Measurements from ENCODE around the gene LGI4.

The LGI4 gene

DNA sequence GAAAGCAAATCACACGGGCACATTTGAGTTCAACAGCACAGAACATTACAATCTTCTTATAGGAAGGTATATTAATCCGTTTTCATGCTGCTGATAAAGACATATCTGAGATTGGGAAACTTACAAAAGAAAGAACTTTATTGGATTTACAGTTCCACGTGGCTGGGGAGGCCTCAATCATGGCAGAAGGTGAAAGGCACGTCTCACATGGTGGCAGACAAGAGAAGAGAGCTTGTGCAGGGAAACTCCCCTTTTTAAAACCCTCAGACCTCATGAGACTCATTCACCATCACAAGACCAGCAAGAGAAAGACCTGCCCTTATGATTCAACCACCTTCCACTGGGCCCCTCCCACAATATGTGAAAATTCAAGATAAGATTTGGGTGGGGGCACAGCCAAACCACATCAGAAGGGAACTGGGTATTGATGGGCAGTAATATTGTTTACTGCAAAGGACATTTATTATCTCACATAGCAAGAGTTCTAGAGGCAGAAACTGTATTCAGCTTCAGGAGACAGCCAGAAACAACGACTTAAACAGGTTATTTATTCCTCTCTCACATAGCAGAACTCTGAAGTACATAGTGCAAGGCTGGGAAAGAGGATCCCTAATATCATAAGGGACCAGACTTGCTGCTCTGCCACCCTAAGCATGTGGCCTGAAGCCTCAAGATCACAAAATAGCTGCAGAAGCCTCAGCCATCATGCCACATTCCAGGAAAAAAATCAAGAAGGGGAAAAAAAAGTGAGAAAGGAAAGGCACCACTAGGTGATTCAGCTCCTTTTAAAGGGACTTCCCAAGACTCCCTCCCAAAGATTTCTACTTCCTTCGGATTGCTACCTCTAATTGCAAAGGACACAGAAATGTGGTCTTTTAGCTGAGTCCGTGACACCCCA, 42.8 kb upstream of the LGI4 start:
- no peaks in the 10 kb centered on the region for H3K27me3 ChIP-seq (replicated peaks; ENCODE audit: control insufficient read depth, insufficient read depth, low read length)
- no peaks in the 10 kb centered on the region for H3K36me3 ChIP-seq (ENCODE audit: control insufficient read depth, insufficient read depth, low read length)
- TF ChIP-seq, protein P1, sequence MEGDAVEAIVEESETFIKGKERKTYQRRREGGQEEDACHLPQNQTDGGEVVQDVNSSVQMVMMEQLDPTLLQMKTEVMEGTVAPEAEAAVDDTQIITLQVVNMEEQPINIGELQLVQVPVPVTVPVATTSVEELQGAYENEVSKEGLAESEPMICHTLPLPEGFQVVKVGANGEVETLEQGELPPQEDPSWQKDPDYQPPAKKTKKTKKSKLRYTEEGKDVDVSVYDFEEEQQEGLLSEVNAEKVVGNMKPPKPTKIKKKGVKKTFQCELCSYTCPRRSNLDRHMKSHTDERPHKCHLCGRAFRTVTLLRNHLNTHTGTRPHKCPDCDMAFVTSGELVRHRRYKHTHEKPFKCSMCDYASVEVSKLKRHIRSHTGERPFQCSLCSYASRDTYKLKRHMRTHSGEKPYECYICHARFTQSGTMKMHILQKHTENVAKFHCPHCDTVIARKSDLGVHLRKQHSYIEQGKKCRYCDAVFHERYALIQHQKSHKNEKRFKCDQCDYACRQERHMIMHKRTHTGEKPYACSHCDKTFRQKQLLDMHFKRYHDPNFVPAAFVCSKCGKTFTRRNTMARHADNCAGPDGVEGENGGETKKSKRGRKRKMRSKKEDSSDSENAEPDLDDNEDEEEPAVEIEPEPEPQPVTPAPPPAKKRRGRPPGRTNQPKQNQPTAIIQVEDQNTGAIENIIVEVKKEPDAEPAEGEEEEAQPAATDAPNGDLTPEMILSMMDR (IDR thresholded peaks at IDR 0.05; ENCODE audit: insufficient read depth, low read length, poor library complexity, severe bottlenecking) = no peak
- no peak for DNase-seq (ENCODE audit: extremely low read depth, insufficient read length)
- H3K4me3 ChIP-seq (replicated peaks; ENCODE audit: low read depth, low read length) = no peak overlapping the region

DNA sequence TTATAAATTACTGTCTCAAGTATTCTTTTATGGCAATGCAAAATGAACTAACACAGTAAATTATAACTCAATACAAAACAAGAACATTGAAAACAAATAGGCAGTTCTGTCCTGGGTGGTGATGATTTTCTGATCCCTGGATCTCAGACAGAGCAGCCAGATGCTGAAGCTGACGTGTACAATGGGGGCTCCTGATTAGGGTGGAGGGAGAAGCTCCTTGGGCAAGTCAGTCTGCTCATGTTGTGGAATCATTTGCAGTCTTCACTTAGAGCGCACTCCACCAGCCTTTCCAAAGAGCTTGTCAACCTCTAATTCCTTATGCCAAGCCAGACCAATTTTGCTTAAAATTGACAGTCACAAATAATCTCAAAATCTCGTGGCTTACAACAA, 41.3 kb upstream of the LGI4 start:
- no peaks in the 10 kb centered on the region for H3K36me3 ChIP-seq (ENCODE audit: control insufficient read depth, insufficient read depth, low read length)
- no peaks in the 10 kb centered on the region for H3K27me3 ChIP-seq (replicated peaks; ENCODE audit: control insufficient read depth, insufficient read depth, low read length)
- no peak overlapping the region for H3K4me3 ChIP-seq (replicated peaks; ENCODE audit: low read depth, low read length)
- TF ChIP-seq, protein P1 (IDR thresholded peaks at IDR 0.05; ENCODE audit: insufficient read depth, low read length, poor library complexity, severe bottlenecking) = no peak
- DNase-seq (ENCODE audit: extremely low read depth, insufficient read length) = no peak

DNA sequence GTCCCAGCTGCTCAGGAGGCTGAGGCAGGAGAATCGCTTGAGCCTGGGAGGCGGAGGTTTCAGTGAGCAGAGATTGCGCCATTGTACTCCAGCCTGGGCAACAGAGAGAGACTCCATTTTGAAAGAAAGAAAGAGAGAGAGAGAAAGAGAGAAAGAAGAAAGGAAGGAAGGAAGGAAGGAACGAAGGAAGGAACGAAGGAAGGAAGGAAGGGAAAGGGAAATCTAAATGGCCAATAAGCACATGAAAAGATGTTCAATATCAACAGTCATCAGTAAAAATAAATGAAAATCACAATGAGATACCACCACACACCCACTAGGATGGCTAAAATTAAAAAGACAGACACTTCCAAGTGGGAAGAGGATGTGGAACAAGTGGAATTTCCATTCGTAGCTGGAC, 39.4 kb upstream of the LGI4 start:
- peaks cover 2% of the 10 kb centered on the region; the same call in 1 of the 2 replicates for H3K36me3 ChIP-seq (ENCODE audit: control insufficient read depth, insufficient read depth, low read length)
- TF ChIP-seq, protein P1 (IDR thresholded peaks at IDR 0.05; ENCODE audit: insufficient read depth, low read length, poor library complexity, severe bottlenecking) = no peak
- DNase-seq (ENCODE audit: extremely low read depth, insufficient read length) = no peak

DNA sequence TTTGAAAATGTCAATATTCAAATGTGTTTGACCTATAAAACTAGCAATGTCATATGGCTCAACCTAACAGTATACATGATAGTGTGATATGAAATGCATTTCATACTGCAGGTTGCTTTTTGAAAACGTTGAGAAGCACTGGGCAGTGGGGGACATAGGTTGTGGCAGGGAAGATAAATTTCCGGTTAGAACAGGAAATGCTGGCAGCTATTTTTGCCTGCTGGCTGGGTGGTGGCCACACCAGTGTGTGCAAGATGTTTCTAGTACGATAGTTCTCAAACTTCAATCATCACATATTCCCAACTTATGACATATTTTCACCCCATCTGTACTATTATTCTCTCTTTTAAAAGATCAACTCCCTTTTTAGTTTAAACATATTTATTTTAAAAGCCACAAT, 36.9 kb upstream of the LGI4 start:
- Histone ChIP-seq H3K4me3 (replicated peaks; ENCODE audit: low read depth, low read length) (no peak overlapping the region), H3K36me3 (ENCODE audit: control insufficient read depth, insufficient read depth, low read length) (peaks cover 7% of the 10 kb centered on the region), H3K27me3 (replicated peaks; ENCODE audit: control insufficient read depth, insufficient read depth, low read length) (no peaks in the 10 kb centered on the region)
- no peak for DNase-seq (ENCODE audit: extremely low read depth, insufficient read length)
- TF ChIP-seq, protein P1 (IDR thresholded peaks at IDR 0.05; ENCODE audit: insufficient read depth, low read length, poor library complexity, severe bottlenecking) = no peak

More for the DNA sequence above, 39.4 kb upstream of the LGI4 start:
- Histone ChIP-seq H3K4me3 (replicated peaks; ENCODE audit: low read depth, low read length) (no peak overlapping the region), H3K27me3 (replicated peaks; ENCODE audit: control insufficient read depth, insufficient read depth, low read length) (no peaks in the 10 kb centered on the region)

DNA sequence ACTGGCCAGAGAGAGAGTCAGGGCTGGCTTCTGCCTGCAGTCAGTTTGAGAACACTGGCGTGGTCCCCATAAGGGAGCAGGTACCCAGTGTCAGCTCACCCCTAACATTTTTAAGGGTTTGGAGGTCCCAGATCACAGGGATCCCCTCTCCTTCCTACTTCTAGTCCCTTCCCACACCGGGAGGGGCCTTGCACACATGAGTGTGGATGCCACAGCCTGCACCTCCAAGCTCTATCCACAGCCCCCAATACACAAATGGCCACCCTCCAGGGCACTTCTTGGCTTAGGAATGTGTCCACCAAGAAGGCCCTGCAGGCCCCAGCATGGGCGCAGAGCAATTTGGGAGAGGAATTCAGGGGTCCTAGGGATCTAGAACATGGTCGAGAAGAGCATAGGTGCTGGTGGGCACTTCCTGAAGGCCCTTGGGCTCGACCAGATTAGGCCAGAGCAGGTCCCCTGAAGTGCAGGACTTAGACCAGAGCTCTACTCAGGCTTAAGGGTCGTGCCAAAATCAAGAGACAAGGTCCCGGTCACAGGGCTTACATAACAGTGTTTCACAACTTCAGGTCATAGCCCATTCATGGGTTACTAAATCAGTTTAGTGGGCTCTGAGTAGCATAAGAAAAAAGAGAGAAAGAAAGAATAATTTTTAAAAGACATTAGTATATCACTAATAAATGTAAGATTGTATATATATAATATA, 35.7 kb upstream of the LGI4 start:
- no peak for DNase-seq (ENCODE audit: extremely low read depth, insufficient read length)
- Histone ChIP-seq H3K27me3 (replicated peaks; ENCODE audit: control insufficient read depth, insufficient read depth, low read length) (no peaks in the 10 kb centered on the region), H3K36me3 (ENCODE audit: control insufficient read depth, insufficient read depth, low read length) (peaks cover 15% of the 10 kb centered on the region), H3K4me3 (replicated peaks; ENCODE audit: low read depth, low read length) (no peak overlapping the region)
- TF ChIP-seq, protein P1 (IDR thresholded peaks at IDR 0.05; ENCODE audit: insufficient read depth, low read length, poor library complexity, severe bottlenecking) = no peak
